Stimulated activated CD4-positive, alpha-beta T cell treated with anti-CD3 and anti-CD28 coated beads, TNF-alpha, amount 100 ng/mL, for 48 hours (primary cell): ENCODE results near the gene NDUFV3.
"Not testable (repeated sequence)": the region's sequence is repeated elsewhere in the genome, so short reads cannot be mapped to it uniquely, and the experiment has no call there.

Experiments
- DNase-seq, 3 donors: peaks; one replicate each; pipeline ENCODE4 v3.0.0-alpha.2; 2020; ENCODE audit warnings: low read depth in 3 of 3

The NDUFV3 gene

DNA sequence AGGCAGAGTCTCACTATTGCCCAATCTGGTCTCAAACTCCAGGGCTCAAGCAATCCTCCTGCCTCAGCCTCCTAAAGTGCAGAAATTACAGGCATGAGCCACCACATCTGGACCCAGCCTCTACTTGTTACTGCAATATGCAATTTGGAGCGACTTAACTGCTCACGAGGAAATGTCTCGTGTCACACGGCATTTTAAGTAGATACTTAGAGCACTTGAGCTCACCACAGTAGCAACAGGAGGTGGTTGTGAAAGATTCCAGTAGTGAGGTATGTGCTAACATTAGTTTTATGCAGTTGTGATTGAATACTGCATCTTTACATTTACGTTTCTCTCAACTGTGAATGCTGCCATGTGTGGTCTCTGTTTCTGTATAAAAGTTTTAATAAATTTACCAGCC is 5.8 kb upstream of the NDUFV3 start:
- no peak for DNase-seq

DNA sequence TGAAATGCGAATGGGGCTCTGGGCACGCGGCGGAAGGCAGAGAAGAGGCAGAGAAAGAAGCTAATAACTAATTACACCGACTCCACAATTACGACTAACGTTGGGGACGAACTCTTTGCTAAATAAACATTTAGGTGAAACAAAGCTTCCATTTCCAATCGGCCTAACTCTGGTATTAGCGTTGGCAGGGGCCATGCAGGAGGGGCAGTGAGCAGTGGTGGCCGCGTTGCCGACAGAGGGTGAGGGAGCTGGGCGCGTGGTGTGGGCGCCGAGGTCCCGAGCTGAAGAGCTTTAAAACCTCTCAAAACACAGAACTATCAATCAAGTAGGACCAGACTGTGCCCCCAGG is 553 bp upstream of the NDUFV3 start:
- no peak for DNase-seq

DNA sequence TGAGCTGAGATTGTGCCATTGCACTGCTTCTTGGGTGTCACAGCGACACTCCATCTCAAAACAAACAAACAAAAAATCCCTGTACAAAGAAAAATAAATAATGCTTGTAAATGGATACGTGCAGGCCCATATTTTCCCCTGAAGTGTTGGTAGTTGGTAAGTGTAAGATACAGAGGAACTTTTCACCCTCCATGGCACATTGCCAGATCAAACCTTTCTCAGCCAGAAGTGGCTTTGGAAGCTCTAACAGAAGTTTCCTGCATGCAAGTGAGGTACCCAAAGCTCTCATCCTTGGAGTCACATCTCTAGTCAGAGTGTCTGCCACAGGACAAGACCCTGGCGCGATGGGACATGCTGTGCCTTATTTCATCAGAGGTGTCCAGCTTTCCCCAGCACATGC is 7.3 kb downstream of the NDUFV3 start:
- DNase-seq, result no peak

DNA sequence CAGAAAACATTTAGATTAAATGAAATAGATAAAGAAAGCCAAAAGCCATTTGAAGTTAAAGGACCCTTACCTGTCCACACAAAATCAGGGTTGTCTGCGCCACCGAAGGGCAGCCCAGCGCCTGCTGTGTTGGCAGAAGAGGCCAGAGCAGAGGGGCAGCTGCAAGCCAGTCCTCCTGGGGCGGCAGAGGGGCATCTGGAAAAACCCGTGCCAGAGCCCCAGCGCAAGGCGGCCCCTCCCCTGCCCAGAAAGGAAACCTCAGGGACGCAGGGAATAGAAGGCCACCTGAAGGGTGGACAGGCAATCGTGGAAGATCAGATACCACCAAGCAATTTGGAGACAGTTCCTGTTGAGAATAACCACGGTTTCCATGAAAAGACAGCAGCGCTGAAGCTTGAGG is 10.7 kb downstream of the NDUFV3 start:
- DNase-seq, result no peak

DNA sequence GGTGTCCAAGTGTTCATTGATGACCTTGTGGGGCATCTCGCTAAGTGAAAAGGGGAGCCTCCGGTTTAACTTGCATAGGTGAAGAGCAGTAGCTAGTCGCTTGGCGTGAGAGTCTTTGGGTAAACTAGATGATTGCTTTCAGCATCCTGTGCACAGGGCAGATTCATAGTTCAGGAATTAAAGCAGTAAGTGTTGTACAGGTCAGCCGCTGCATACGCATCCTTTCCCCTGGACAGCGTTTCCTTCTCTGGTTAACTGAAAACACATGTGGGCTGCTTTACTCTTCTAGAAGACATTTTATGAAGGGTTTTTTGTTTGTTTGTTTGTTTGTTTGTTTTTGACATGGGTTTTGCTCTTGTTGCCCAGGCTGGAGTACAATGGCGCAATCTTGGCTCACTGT is 12.1 kb downstream of the NDUFV3 start:
- no peak for DNase-seq

DNA sequence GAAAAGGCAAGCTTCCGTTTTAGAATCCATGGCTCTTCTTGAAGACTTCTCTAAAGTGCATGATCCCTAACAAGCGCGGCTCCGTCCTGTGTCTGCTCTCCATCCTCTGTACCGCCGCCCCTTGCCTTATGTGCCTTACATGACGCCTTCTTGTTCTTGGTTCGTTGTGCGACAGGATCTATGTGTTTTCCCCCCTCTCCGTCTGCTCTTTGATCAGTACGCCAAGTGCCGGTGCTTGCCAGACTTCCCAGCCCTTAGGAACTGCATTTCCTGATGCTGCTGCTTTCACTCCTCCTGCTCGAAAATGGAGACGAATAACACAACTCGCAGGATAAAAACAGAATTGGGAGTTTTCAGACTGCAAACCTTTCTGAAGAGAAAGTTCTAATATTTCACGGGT is 13.1 kb downstream of the NDUFV3 start:
- DNase-seq, result no peak

DNA sequence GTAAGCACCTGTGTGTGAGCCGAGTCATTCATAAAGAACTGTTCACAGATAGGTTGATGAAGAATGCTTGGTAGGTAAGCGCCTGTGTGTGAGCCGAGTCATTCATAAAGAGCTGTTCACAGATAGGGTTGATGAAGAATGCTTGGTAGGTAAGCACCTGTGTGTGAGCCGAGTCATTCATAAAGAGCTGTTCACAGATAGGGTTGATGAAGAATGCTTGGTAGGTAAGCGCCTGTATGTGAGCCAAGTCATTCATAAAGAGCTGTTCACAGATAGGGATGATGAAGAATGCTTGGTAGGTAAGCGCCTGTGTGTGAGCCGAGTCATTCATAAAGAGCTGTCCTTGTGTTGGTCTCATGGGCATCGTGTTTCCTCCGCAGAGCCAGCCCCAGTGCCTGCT is 15.4 kb downstream of the NDUFV3 start:
- not testable (repeated sequence) for DNase-seq

DNA sequence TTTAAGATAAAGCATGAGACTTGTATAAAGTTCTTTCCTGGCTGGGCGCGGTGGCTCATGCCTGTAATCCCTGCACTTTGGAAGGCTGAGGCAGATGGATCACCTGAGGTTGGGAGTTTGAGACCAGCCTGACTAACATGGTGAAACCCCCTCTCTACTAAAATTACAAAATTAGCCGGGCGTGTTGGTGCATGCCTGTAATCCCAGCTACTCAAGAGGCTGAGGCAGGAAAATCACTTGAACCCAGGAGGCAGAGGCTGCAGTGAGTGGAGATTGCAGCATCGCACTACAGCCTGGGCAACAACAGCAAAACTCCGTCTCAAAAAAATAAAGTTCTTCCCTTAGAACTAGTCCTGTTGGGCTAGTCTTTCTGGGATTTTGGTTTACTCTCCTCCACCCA is 18.8 kb downstream of the NDUFV3 start:
- not testable (repeated sequence) for DNase-seq

DNA sequence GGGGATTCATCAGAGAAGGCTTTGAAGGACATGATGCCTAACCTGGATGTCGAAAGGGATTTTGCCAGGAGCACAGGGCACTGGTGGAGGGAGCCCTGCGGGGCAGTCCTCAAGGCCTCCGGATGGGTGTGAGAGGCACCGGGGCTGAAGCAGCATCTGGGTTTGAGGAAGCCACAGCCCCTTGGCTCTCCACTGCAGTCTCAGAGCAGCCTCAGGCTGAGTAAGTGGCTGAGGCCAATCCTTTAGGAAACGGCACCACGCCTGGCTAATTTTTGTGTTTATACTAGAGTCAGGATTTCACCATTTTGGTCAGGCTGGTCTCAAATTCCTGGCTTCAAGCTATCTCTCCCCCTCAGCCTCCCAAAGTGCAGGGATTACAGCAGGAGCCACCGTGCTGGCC is 20.4 kb downstream of the NDUFV3 start:
- no peak for DNase-seq

DNA sequence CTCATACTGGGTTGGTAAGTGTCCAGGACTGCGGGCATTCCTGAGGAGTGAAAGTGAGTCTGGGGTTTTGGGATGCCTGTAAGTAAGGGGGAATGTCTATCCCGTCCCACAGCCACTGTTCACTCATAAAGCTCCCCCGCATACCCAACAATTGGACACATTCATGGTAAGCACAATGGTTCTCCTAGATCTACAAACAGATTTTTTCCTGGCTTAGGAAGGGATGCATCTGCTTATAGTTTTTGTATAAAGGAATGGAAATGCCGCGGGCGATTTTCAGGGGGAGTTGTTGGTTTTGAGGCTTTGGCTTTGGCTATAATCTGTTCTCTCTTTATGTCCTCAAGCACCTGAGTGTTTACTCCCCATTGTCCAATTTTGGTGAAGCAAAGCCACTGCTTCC is 25.2 kb downstream of the NDUFV3 start:
- no peak for DNase-seq

DNA sequence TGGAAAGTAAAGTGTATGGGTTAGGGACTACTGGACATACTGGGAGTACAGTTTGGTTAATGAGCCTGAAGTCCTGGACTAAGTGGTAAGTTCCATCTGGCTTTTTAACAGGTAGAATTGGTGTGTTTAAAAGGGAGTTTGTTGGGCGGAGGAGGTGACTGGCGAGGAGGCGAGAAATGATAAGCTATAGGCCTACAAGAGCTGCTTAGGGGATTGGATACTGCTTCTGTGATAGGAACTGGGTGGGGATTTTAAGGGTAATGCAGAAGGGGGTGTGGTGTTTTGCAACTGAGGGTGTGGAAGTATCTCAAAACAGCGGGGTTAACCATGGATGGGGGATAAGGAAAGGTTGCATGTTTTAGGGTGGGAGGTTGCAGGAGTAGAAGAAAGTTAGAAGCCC is 28.8 kb downstream of the NDUFV3 start:
- no peak for DNase-seq

DNA sequence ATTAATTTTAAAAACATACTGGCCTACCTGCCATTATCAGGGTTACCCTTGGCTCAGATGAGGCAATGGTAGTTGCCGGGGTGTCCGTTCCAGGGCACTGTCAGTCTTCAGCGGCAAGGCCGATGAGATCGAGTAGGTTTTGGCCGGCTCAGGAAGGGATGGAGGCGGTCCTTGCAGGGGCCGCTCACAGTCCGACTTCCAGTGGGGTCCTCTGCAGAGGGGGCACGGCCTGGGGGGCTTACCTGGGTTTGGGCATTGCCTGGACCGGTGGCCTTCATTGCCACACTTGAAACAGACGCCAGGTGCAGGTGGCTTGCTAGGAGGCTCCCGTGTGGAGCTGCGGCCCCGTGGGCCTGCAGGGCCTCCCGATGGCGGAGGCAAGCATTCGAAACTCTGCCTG is 29.8 kb downstream of the NDUFV3 start:
- no peak for DNase-seq

DNA sequence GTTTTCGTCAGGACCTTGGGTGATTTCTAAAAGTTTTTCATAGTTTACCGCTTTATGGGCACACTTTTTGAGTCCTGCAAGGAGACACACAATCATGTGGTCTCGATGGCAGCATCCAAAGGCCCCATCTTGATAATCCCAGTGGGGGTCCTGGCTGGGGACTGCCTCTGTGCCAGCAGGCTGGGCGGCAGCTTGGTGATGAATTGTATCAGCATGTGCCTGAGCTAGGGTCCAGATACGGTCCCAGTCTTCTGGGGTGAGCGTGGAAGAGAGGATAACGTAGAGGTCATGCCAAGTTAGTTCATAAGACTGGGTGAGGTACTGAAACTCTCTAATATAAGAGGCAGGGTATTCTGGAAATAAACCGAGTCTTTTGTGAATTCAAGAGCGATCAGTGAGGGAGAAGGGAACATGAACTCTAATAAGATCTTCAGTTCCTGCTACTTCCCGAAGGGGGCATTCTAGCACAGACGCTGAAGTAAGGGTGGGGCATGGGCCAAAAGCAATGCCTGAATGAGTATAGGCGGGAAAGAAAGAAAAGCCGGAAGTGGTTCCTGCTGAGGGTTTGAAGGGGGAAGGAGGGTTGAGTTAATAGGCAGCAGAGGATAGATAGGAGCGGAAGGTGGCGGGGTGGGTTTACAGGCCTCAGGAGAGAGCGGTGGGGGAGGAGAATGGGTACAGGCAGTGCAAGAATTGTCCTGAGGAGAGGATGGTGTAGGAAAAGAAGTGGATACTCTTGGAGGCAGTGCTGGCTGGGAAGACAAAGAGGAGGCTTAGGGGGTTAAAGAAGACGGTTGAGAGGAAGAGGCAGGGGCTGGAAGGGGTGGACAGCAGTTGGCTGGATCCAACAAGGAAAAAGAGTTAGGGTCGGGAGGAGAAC is 30.7 kb downstream of the NDUFV3 start:
- peak; percentile 61 to 67 (median 66) for DNase-seq

DNA sequence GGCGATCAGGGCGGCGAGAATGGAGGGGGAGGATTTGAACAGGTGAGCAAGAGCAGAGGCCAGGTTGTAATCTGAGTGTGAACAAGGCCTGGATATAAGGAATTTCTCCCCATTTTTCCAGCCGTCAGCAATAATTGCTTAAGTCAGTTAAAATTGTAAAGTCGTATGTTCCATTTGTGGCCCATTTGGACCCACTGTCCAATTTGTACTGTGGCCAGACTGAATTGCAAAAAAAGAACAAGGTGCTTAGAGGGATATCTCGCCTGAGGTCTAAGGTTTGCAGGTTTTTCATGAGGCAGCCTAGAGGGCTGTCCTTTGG is 31.3 kb downstream of the NDUFV3 start:
- no peak for DNase-seq

DNA sequence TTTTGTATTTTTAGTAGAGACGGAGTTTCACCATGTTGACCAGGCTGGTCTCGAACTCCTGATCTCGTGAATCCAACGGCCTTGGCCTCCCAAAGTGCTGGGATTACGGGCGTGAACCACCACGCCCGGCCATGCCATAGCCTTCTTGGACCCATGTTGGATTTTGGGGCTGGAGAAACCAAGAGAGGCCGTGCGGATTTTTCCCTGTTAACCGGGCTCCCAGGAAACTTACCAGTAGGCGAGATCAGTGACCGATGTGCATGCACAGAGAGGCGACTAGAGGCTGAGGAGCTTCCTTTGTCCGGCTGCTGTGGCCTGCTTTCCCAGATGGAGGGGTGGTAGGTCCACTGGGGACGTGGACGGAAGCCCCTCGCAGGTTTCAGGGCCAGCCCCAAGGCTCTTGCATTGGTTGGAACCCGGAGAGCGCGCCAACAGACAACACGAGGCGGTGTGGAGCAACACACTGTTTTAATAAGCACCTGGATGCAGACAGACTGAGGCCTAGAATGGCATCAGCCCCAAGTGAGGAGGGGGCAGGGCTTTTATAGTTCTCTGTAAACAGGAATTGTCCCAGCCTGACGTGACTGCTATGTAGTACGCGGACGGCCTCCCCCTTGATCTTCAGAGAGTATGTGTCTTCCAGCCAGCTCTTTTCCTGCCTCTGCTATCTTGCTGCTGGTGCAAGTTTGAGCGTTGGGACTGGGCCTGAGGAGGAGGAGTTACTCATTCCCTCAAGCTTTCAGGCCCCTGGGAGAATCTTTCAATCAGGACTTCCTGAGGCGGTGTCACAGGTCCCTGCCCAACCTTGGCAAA is 32.2 kb downstream of the NDUFV3 start, which contains the start of gene ERVH48-1:
ERVH48-1 (minus strand) TSS at position 517 of the 813 bp plus-strand sequence. CDS start 6,624 bp downstream, outside the sequence.
- DNase-seq, result no peak

DNA sequence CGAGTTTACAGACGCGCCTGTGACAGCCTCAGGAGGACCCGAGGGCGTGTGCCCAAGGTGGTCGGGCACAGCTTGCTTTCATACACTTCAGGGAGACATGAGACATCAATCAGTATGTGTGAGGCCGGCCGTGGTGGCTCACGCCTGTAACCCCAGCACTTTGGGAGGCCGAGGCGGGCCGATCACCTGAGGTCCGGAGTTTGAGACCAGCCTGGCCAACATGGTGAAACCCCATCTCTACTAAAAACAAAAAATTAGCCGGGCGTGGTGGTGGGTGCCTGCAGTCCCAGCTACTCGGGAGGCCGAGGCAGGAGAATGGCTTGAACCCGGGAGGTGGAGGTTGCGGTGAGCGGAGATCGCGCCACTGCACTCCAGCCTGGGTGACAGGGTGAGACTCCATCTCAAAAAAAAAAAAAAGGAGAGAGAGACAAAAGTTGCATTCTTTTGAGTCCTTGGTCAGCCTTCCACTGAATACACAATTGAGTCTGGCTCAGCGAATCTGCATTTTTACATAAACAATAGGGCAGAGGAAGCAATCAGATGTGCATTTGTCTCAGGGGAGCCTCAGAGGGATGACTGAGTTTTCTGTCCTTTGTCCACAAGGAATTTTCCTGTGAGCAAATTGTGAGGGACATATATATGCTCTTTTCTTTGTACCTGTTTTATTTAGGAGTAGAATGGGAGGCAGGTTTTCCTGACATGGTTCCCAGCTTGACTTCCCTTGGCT is 34.5 kb downstream of the NDUFV3 start:
- not testable (repeated sequence) for DNase-seq

DNA sequence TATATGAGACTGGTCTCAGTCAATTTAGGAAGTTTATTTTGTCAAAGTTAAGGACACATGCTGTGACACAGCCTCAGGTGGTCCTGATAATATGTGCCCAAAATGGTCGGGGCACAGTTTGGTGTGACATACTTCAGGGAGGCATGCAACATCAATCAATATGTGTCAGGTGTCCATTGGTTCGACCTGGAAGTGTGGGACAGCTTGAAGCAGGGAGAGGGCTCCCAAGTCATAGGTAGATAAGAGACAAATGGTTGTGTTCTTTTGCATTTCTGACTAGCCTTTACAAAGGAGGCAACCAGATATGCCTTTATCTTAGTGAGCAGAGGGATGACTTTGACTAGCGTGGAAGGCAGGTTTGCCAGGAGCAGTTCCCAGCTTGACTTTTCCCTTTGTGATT is 36.9 kb downstream of the NDUFV3 start:
- no peak for DNase-seq

DNA sequence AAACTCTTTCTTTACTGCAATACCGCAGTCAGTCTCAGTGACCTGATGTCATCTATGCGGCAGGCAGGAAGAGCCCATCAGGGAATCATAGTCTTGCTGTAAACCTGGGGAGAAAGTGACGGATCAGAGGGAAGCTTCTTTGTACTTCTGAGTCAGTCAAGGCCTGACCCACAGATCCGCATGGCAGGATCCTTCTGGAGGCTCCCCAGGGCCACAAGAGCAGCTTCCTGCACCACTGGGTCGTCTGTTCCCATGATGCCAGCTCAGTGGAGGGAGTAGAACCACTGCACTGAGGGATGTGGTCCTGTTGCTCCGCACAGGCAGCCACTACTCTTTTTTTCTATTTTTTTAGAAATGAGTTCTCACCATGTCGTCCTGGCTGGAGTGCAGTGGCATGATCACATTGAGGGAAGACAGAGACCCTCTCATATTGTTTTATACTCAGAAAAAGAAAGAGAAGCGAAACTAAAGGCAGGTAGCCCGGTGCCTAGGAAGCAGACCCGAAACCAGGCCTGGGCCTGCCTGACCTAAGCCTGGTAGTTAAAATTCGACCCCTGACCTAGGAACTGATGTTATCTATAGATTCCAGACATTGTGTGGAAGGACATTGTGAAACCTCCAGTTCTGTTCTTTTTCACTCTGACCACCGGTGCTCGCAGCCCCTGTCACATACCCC is 38.6 kb downstream of the NDUFV3 start:
- no peak for DNase-seq

DNA sequence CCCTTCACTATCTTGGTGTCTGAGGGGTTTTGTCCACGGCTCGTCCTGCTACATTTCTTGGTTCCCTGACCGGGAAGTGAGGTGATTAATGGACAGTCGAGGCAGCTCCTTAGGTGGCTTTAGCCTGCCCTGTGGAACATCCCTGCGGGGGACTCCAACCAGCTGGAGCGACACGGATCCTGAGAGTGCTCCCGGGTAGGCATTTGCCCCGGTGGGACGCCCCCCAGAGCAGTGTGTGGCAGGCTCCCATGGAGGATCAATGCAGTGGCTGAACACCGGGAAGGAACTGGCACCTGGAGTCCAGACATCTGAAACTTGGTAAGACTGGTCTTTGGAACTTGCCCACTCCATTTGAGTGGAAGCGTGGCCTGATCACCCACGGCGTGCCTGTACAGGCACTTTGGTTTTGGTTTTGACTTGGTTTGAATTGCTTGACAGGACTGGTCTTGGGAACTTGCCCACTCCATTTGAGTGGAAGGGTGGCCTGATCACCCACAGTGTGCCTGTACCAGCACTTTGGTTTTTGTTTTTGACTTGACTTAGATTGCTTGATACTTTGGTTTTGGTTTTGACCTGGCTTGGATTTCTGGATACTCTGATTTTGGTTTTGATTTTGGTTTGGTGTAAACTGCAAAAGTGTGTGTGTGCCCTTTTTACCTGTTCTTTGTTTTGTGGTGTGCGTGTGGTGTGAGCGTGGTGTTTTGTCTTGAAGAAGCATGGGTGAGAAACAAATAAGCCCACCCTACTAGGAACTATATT is 39.4 kb downstream of the NDUFV3 start:
- not testable (repeated sequence) for DNase-seq

DNA sequence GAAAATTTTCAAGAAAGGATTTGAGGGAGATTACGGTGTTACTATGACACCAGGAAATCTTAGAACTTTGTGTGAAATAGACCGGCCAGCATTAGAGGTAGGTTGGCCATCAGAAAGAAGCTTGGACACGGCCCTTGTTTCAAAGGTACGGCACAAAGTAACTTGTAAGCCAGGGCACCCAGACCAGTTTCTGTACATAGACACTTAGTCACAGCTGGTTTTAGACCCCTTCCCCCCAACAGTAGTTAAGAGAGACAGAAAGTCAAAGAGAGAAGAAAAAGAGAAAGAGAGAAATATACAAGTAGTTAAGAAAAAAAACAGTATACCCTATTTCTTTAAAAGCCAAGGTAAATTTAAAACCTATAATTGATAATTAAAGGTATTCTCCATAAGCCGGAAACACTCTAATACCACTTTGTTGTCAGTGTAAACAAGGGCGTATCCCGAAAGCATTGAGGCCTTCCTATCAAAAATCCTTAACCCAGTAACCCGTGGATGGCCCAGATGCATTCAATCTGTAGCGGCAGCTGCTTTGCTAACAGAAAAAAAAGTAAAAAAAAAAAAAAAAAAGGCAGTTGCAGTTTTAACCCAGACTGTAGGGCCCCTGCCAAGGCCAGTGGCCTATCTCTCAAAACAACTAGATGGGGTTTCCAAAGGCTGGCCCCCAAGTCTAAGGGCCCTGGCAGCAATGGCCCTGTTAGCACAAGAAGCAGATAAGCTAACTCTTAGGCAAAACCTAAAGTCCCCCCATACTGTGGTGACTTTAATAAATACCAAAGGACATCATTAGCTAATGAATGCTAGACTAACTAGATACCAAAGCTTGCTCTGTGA is 40.2 kb downstream of the NDUFV3 start:
- not testable (repeated sequence) for DNase-seq
